ENCODE results near the gene FNBP1. TPM values are rescaled to one million over a fixed set of nuclear protein-coding genes. Genes with fewer than 3 reads are reported as not detected.

FNBP1 gene
- total RNA-seq, 1 experiment from 2014 or later = 53.6 TPM

GRCh38 chr9:130034570-130034969 is 8.4 kb downstream of the FNBP1 start:
- Histone ChIP-seq H3K4me3 (ENCODE audit: low read depth in 2 of 2, low read length in 2 of 2) (no peak overlapping the region), H3K4me1 (ENCODE audit: control insufficient read depth, insufficient read depth, low read length) (peaks cover 35% of the 10 kb centered on the region), H3K36me3 (ENCODE audit: control insufficient read depth, insufficient read depth, low read length) (no peaks in the 10 kb centered on the region), H3K27me3 (ENCODE audit: control insufficient read depth, insufficient read depth, low read length) (no peaks in the 10 kb centered on the region), H3K9me3 (ENCODE audit: control insufficient read depth, insufficient read depth, low read depth, low read length) (no peaks in the 10 kb centered on the region), H3K27ac (ENCODE audit: low read length) (no peak overlapping the region)
- in situ Hi-C loops (cut with HindIII; ENCODE audit: low pct_unique_long_range_greater_than_20kb, low sequenced_read_pairs) (no loop called here), intact Hi-C loops (cut with micrococcal nuclease; ENCODE audit: unreplicated experiment) (loop anchor here (10.0 kb wide), 1 partner anchor 150 kb away; no protein-coding TSS in a partner anchor)
- BruUV-seq (replicated peaks) = no TSS peak
- ChIA-PET CTCF (no interaction called here), POLR2A (no interaction called here)
- no peak for TF ChIP-seq REST (IDR thresholded peaks at IDR 0.05; ENCODE audit: insufficient read depth in 1 of 2, low read depth in 2 of 2, low read length in 1 of 2)
- no peak for TF ChIP-seq SIN3A (IDR thresholded peaks at IDR 0.05; ENCODE audit: borderline replicate concordance, insufficient read depth, low read depth, low read length)
- TF ChIP-seq CTCF (IDR thresholded peaks at IDR 0.05) = no peak
- no peak for TF ChIP-seq POLR2AphosphoS5 (IDR thresholded peaks at IDR 0.05; ENCODE audit: low read depth, low read length)
- TF ChIP-seq TCF7L2 (IDR thresholded peaks at IDR 0.05; ENCODE audit: low read depth, low read length) = no peak
- DNase-seq (ENCODE audit: low read depth, low spot score) = no peak
- no peak; the same call in 1 of the 2 replicates for ATAC-seq

GRCh38 chr9:130030651-130031127 is 12.3 kb downstream of the FNBP1 start:
- CTCF ChIA-PET = no interaction called here
- intact Hi-C loops (cut with micrococcal nuclease; ENCODE audit: unreplicated experiment) = loop anchor here (10.0 kb wide), 1 partner anchor 146 kb away; no protein-coding TSS in a partner anchor

GRCh38 chr9:130029223-130029973 is 13.6 kb downstream of the FNBP1 start:
- Histone ChIP-seq H3K27ac (ENCODE audit: low read length) (no peak overlapping the region), H3K9me3 (ENCODE audit: control insufficient read depth, insufficient read depth, low read depth, low read length) (no peaks in the 10 kb centered on the region; the same call in 1 of the 2 replicates), H3K4me3 (ENCODE audit: low read depth in 2 of 2, low read length in 2 of 2) (no peak overlapping the region), H3K4me1 (ENCODE audit: control insufficient read depth, insufficient read depth, low read length) (peaks cover 44% of the 10 kb centered on the region), H3K27me3 (ENCODE audit: control insufficient read depth, insufficient read depth, low read length) (no peaks in the 10 kb centered on the region), H3K36me3 (ENCODE audit: control insufficient read depth, insufficient read depth, low read length) (no peaks in the 10 kb centered on the region)
- intact Hi-C loops (cut with micrococcal nuclease; ENCODE audit: unreplicated experiment) = no loop called here
- no TSS peak for BruUV-seq (replicated peaks)
- in situ Hi-C loops (cut with HindIII; ENCODE audit: low pct_unique_long_range_greater_than_20kb, low sequenced_read_pairs) = no loop called here
- ChIA-PET POLR2A (no interaction called here), CTCF (no interaction called here)
- no peak for DNase-seq (ENCODE audit: low read depth, low spot score)
- no peak for ATAC-seq
- TF ChIP-seq REST (IDR thresholded peaks at IDR 0.05; ENCODE audit: insufficient read depth in 1 of 2, low read depth in 2 of 2, low read length in 1 of 2) (no peak), SIN3A (IDR thresholded peaks at IDR 0.05; ENCODE audit: borderline replicate concordance, insufficient read depth, low read depth, low read length) (no peak), POLR2AphosphoS5 (IDR thresholded peaks at IDR 0.05; ENCODE audit: low read depth, low read length) (no peak), CTCF (IDR thresholded peaks at IDR 0.05) (no peak), TCF7L2 (IDR thresholded peaks at IDR 0.05; ENCODE audit: low read depth, low read length) (no peak)

More at GRCh38 chr9:130030651-130031127, 12.3 kb downstream of the FNBP1 start:
- in situ Hi-C loops (cut with HindIII; ENCODE audit: low pct_unique_long_range_greater_than_20kb, low sequenced_read_pairs) = no loop called here
- Histone ChIP-seq H3K4me1 (ENCODE audit: control insufficient read depth, insufficient read depth, low read length) (peaks cover 41% of the 10 kb centered on the region), H3K9me3 (ENCODE audit: control insufficient read depth, insufficient read depth, low read depth, low read length) (no peaks in the 10 kb centered on the region; the same call in 1 of the 2 replicates), H3K27ac (ENCODE audit: low read length) (0 out of 2 replicates have a peak overlapping the region, but pooled peaks have one; percentile 48), H3K36me3 (ENCODE audit: control insufficient read depth, insufficient read depth, low read length) (no peaks in the 10 kb centered on the region), H3K27me3 (ENCODE audit: control insufficient read depth, insufficient read depth, low read length) (no peaks in the 10 kb centered on the region), H3K4me3 (ENCODE audit: low read depth in 2 of 2, low read length in 2 of 2) (no peak overlapping the region)
- TF ChIP-seq POLR2AphosphoS5 (IDR thresholded peaks at IDR 0.05; ENCODE audit: low read depth, low read length) (no peak), SIN3A (IDR thresholded peaks at IDR 0.05; ENCODE audit: borderline replicate concordance, insufficient read depth, low read depth, low read length) (no peak)
- ATAC-seq = peak; percentile 42; the same call in 1 of the 2 replicates
- BruUV-seq (replicated peaks) = no TSS peak
- POLR2A ChIA-PET = no interaction called here
- no peak for DNase-seq (ENCODE audit: low read depth, low spot score)
